ENCODE data around the gene GIGYF2.
"Not testable (repeated sequence)": the region's sequence is repeated elsewhere in the genome, so short reads cannot be mapped to it uniquely, and the experiment has no call there.

Gene GIGYF2

GRCh38 chr2:232714969-232715368, 17.8 kb downstream of the GIGYF2 start:
- DNase-seq (ENCODE audit: low read depth) = no peak
- TF ChIP-seq MAX (IDR thresholded peaks at IDR 0.05; ENCODE audit: low read depth, low read length) (no peak), CTCF (IDR thresholded peaks at IDR 0.05; ENCODE audit: low read depth, low read length) (no peak), POLR2A (IDR thresholded peaks at IDR 0.05; ENCODE audit: extremely low read depth, insufficient read length) (no peak), MYC (IDR thresholded peaks at IDR 0.05; ENCODE audit: low read depth, low read length) (no peak)
- H3K4me3 ChIP-seq (ENCODE audit: low read depth, low read length) = no peak overlapping the region

GRCh38 chr2:232720056-232720455, 22.9 kb downstream of the GIGYF2 start:
- not testable (repeated sequence) for DNase-seq (ENCODE audit: low read depth)

GRCh38 chr2:232721261-232721660, 24.1 kb downstream of the GIGYF2 start:
- H3K4me3 ChIP-seq (ENCODE audit: low read depth, low read length) = no peak overlapping the region
- no peak for DNase-seq (ENCODE audit: low read depth)
- no peak for TF ChIP-seq POLR2A (IDR thresholded peaks at IDR 0.05; ENCODE audit: extremely low read depth, insufficient read length)
- no peak for TF ChIP-seq CTCF (IDR thresholded peaks at IDR 0.05; ENCODE audit: low read depth, low read length)
- no peak for TF ChIP-seq MAX (IDR thresholded peaks at IDR 0.05; ENCODE audit: low read depth, low read length)
- TF ChIP-seq MYC (IDR thresholded peaks at IDR 0.05; ENCODE audit: low read depth, low read length) = no peak

More at GRCh38 chr2:232720056-232720455, 22.9 kb downstream of the GIGYF2 start:
- H3K4me3 ChIP-seq (ENCODE audit: low read depth, low read length) = not testable (repeated sequence)

GRCh38 chr2:232721882-232722281, 24.8 kb downstream of the GIGYF2 start:
- TF ChIP-seq MYC (IDR thresholded peaks at IDR 0.05; ENCODE audit: low read depth, low read length) (no peak), POLR2A (IDR thresholded peaks at IDR 0.05; ENCODE audit: extremely low read depth, insufficient read length) (no peak), CTCF (IDR thresholded peaks at IDR 0.05; ENCODE audit: low read depth, low read length) (no peak), MAX (IDR thresholded peaks at IDR 0.05; ENCODE audit: low read depth, low read length) (no peak)
- H3K4me3 ChIP-seq (ENCODE audit: low read depth, low read length) = no peak overlapping the region
- DNase-seq (ENCODE audit: low read depth) = peak; percentile 17

GRCh38 chr2:232723027-232723426, 25.9 kb downstream of the GIGYF2 start:
- DNase-seq (ENCODE audit: low read depth) = no peak
- TF ChIP-seq MAX (IDR thresholded peaks at IDR 0.05; ENCODE audit: low read depth, low read length) = no peak
- no peak for TF ChIP-seq MYC (IDR thresholded peaks at IDR 0.05; ENCODE audit: low read depth, low read length)
- no peak for TF ChIP-seq CTCF (IDR thresholded peaks at IDR 0.05; ENCODE audit: low read depth, low read length)
- no peak for TF ChIP-seq POLR2A (IDR thresholded peaks at IDR 0.05; ENCODE audit: extremely low read depth, insufficient read length)
- H3K4me3 ChIP-seq (ENCODE audit: low read depth, low read length) = no peak overlapping the region

- no peak overlapping the region for H3K4me3 ChIP-seq (ENCODE audit: low read depth, low read length)
Observed at GRCh38 chr2:232728785-232729184, 31.7 kb downstream of the GIGYF2 start.

More at GRCh38 chr2:232728785-232729184, 31.7 kb downstream of the GIGYF2 start:
- TF ChIP-seq CTCF (IDR thresholded peaks at IDR 0.05; ENCODE audit: low read depth, low read length) = no peak
- no peak for TF ChIP-seq MAX (IDR thresholded peaks at IDR 0.05; ENCODE audit: low read depth, low read length)
- no peak for TF ChIP-seq POLR2A (IDR thresholded peaks at IDR 0.05; ENCODE audit: extremely low read depth, insufficient read length)
- no peak for TF ChIP-seq MYC (IDR thresholded peaks at IDR 0.05; ENCODE audit: low read depth, low read length)
- DNase-seq (ENCODE audit: low read depth) = no peak

All from NB4 (cell line).